Measurements from ENCODE around the gene PLXND1.

DNA sequence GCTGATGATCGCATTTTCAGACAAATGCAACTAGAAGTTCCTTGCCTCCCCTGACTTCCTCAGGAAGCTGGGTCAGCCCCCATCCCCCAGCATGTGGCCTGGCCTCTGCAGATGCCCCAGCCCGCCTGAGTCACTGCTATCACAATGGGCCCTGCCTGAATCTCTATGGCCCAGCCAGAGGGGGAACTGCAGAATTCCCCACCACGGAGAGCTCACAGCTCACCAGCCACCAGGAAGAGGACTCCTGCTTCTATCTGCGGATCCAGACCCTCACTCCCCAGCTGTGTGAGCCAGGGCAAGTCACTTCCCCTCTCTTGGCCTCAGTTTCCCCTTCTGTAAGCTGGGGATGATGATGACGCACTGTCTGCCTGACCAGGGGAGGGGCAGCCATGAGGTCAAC lies 6.9 kb downstream of the PLXND1 start:
- TF ChIP-seq, protein P1, sequence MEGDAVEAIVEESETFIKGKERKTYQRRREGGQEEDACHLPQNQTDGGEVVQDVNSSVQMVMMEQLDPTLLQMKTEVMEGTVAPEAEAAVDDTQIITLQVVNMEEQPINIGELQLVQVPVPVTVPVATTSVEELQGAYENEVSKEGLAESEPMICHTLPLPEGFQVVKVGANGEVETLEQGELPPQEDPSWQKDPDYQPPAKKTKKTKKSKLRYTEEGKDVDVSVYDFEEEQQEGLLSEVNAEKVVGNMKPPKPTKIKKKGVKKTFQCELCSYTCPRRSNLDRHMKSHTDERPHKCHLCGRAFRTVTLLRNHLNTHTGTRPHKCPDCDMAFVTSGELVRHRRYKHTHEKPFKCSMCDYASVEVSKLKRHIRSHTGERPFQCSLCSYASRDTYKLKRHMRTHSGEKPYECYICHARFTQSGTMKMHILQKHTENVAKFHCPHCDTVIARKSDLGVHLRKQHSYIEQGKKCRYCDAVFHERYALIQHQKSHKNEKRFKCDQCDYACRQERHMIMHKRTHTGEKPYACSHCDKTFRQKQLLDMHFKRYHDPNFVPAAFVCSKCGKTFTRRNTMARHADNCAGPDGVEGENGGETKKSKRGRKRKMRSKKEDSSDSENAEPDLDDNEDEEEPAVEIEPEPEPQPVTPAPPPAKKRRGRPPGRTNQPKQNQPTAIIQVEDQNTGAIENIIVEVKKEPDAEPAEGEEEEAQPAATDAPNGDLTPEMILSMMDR (IDR thresholded peaks at IDR 0.05), result no peak
- TF ChIP-seq POLR2A (IDR thresholded peaks at IDR 0.05) (no peak), EP300 (IDR thresholded peaks at IDR 0.05) (no peak)
